IMR-90 (cell line): ENCODE data around the gene SLC9B2. TPM values are rescaled to one million over a fixed set of nuclear protein-coding genes. Genes with fewer than 3 reads are reported as not detected.

Experiments used
- ATAC-seq: fragments of 200-7000 bp; cut with Tn5 transposase; 2 replicates; pipeline ENCODE4 v1.9.1; 2020; ENCODE audit warnings: low read depth, mild to moderate bottlenecking, moderate library complexity
- BruUV-seq: library from RNA; stranded (reverse); fragments of 400-500 nt; replicated peaks from 2 replicates; lab custom pipeline; 2021; lab: Mats Ljungman, UMichigan
- CTCF ChIA-PET: fragments of 300-600 bp; formaldehyde crosslinking; extraction: SDS; loops from one replicate; lab custom pipeline; 2021; ENCODE audit warnings: antibody characterized with exemption; lab: Yijun Ruan, JAX
- POLR2A ChIA-PET: fragments of 300-600 bp; sonication (Branson Sonifier 250); formaldehyde crosslinking; loops from one replicate; lab custom pipeline; 2022; ENCODE audit warnings: antibody characterized with exemption; ENCODE audit not compliant: unreplicated experiment; lab: Charles Lee
- DNase-seq: peaks from one replicate; pipeline ENCODE4 v3.0.0; 2013
- H2AFZ ChIP-seq: replicated peaks from 2 replicates; pipeline ENCODE3; 2013; ENCODE audit warnings: low read length, mild to moderate bottlenecking; ENCODE audit not compliant: poor library complexity
- H2AK5ac ChIP-seq: 2 replicates; pipeline ENCODE4 v1.6.1; 2013; ENCODE audit warnings: low read depth, low read length, inconsistent platforms
- H2AK9ac ChIP-seq: replicated peaks from 2 replicates; pipeline ENCODE3; 2013; ENCODE audit warnings: mild to moderate bottlenecking, low read depth, low read length, moderate library complexity; ENCODE audit not compliant: poor library complexity
- H2BK120ac ChIP-seq: 2 replicates; pipeline ENCODE4 v1.6.1; 2013; ENCODE audit warnings: low read depth, low read length, inconsistent platforms
- H2BK15ac ChIP-seq: 3 replicates; pipeline ENCODE4 v1.6.1; 2013; ENCODE audit warnings: low read depth, low read length, inconsistent platforms
- H2BK20ac ChIP-seq: 2 replicates; pipeline ENCODE4 v1.6.1; 2013; ENCODE audit warnings: low read depth, mild to moderate bottlenecking, inconsistent platforms, low read length, moderate library complexity
- H2BK5ac ChIP-seq: 2 replicates; pipeline ENCODE4 v1.6.1; 2013; ENCODE audit warnings: mild to moderate bottlenecking, low read depth, low read length, inconsistent platforms; ENCODE audit not compliant: poor library complexity, severe bottlenecking
- H3K14ac ChIP-seq: replicated peaks from 2 replicates; pipeline ENCODE4 v1.6.1; 2013; ENCODE audit warnings: low read depth, low read length, inconsistent platforms
- H3K18ac ChIP-seq: 2 replicates; pipeline ENCODE4 v1.6.1; 2013; ENCODE audit warnings: low read depth, low read length, control low read depth
- H3K23ac ChIP-seq: 2 replicates; pipeline ENCODE4 v1.6.1; 2013; ENCODE audit warnings: low read depth, low read length, inconsistent platforms
- H3K27ac ChIP-seq: 2 replicates; pipeline ENCODE4 v1.5.1; 2013; ENCODE audit warnings: mild to moderate bottlenecking, control low read depth, low read length; ENCODE audit not compliant: insufficient read depth
- H3K27me3 ChIP-seq: 2 replicates; pipeline ENCODE4 v1.6.1; 2013; ENCODE audit warnings: low read length; ENCODE audit not compliant: control insufficient read depth, insufficient read depth
- H3K36me3 ChIP-seq: 2 replicates; pipeline ENCODE4 v1.6.1; 2013; ENCODE audit warnings: low read length, mixed read lengths; ENCODE audit not compliant: control insufficient read depth, insufficient read depth
- H3K4ac ChIP-seq: 2 replicates; pipeline ENCODE4 v1.6.1; 2013; ENCODE audit warnings: low read depth, low read length, inconsistent platforms
- H3K4me1 ChIP-seq: 2 replicates; pipeline ENCODE4 v1.6.1; 2013; ENCODE audit warnings: low read length, mixed read lengths; ENCODE audit not compliant: control insufficient read depth, insufficient read depth
- H3K4me2 ChIP-seq: 2 replicates; pipeline ENCODE4 v1.6.1; 2013; ENCODE audit warnings: low read depth, mild to moderate bottlenecking, control low read depth, low read length, moderate library complexity
- H3K4me3 ChIP-seq: 2 replicates; pipeline ENCODE4 v1.5.1; 2013; ENCODE audit warnings: low read depth, mild to moderate bottlenecking, control low read depth, low read length, moderate library complexity; ENCODE audit not compliant: insufficient read depth
- H3K56ac ChIP-seq: 2 replicates; pipeline ENCODE4 v1.6.1; 2013; ENCODE audit warnings: low read length, inconsistent platforms; ENCODE audit not compliant: insufficient read depth; ENCODE audit errors: extremely low read depth
- H3K79me1 ChIP-seq, 2 experiments: 2 replicates each; pipeline ENCODE4 v1.6.1; 2013; ENCODE audit warnings: low read length in 2 of 2, inconsistent platforms in 1 of 2, low read depth in 1 of 2
- H3K9ac ChIP-seq: 2 replicates; pipeline ENCODE4 v1.6.1; 2013; ENCODE audit warnings: low read depth, low read length, control low read depth
- H3K9me1 ChIP-seq: 2 replicates; pipeline ENCODE4 v1.6.1; 2013; ENCODE audit warnings: low read length, inconsistent platforms; ENCODE audit not compliant: insufficient read depth
- H3K9me3 ChIP-seq: 2 replicates; pipeline ENCODE4 v1.6.1; 2013; ENCODE audit warnings: low read length; ENCODE audit not compliant: control insufficient read depth, insufficient read depth
- H4K20me1 ChIP-seq: 2 replicates; pipeline ENCODE4 v1.6.1; 2013; ENCODE audit warnings: low read length, inconsistent platforms; ENCODE audit not compliant: insufficient read depth
- H4K5ac ChIP-seq: 2 replicates; pipeline ENCODE4 v1.6.1; 2013; ENCODE audit warnings: mild to moderate bottlenecking, low read depth, low read length, control low read depth
- H4K8ac ChIP-seq, 2 experiments: 2 replicates each; pipeline ENCODE4 v1.6.1; 2013; ENCODE audit warnings: low read depth in 2 of 2, low read length in 2 of 2, control low read depth in 1 of 2, inconsistent platforms in 1 of 2
- H4K91ac ChIP-seq: 2 replicates; pipeline ENCODE4 v1.6.1; 2013; ENCODE audit warnings: low read depth, low read length, inconsistent platforms; ENCODE audit not compliant: insufficient read depth
- MAZ ChIP-seq: IDR thresholded peaks from 2 replicates; pipeline ENCODE4 v1.6.1; 2012; ENCODE audit warnings: low read depth, mild to moderate bottlenecking, low read length, improper control_type of control experiment, moderate library complexity, borderline replicate concordance
- NFE2L2 ChIP-seq: fragments of 150-350 bp; IDR thresholded peaks from 2 replicates; pipeline ENCODE4 v1.6.1; 2016; ENCODE audit warnings: low read depth, mild to moderate bottlenecking, low read length
- RAD21 ChIP-seq: IDR thresholded peaks from 2 replicates; pipeline ENCODE4 v1.6.1; 2012; ENCODE audit warnings: low read length, improper control_type of control experiment
- RCOR1 ChIP-seq: IDR thresholded peaks from 2 replicates; pipeline ENCODE4 v1.6.1; 2012; ENCODE audit warnings: mild to moderate bottlenecking, low read length, improper control_type of control experiment; ENCODE audit not compliant: insufficient replicate concordance
- WGBS, 2 experiments: methylation state at CpG; one replicate each; pipeline versions ENCODE4 v1.1.5 to v1.1.7; 2013; ENCODE audit warnings: missing lambda C conversion rate in 2 of 2; ENCODE audit not compliant: insufficient read length in 1 of 2; ENCODE audit errors: extremely low coverage in 2 of 2; 5-methylcytosine and 5-hydroxymethylcytosine counted together
- dilution Hi-C: fragments of 300-500 bp; cut with HindIII; formaldehyde crosslinking; loops from one replicate; pipeline ENCODE4 v1.14.3; 2018; ENCODE audit warnings: low sequenced_read_pairs; ENCODE audit not compliant: unreplicated experiment
- in situ Hi-C: fragments of 300-500 bp; cut with MboI; formaldehyde crosslinking; loops from 3 replicates; pipeline ENCODE4 v1.14.3; 2019; ENCODE audit warnings: low sequenced_read_pairs, inconsistent platforms, mixed read lengths
- intact Hi-C: fragments of 100-400 bp; cut with micrococcal nuclease; formaldehyde crosslinking; loops from 2 replicates; pipeline ENCODE4 v1.10.0; 2022
- polyA plus RNA-seq, 3 experiments: library from polyadenylated mRNA; depleted of rRNA; stranded (reverse); fragments of >200 nt; gene quantifications; 2 replicates each; pipeline ENCODE4 v1.2.3, GENCODE V29; 2012; ENCODE audit warnings: low replicate concordance in 1 of 3
- total RNA-seq: library from RNA; depleted of rRNA; stranded (reverse); fragments of >200 nt; gene quantifications from 2 replicates; pipeline ENCODE4 v1.2.3, GENCODE V29; 2012
- TF ChIP-seq, protein P1 (sequence below): fragments of 150-350 bp; IDR thresholded peaks from 2 replicates; pipeline ENCODE4 v1.6.1; 2016; ENCODE audit warnings: low read depth, mild to moderate bottlenecking, low read length, moderate library complexity, borderline replicate concordance

SLC9B2 gene
- total and polyA plus RNA-seq, 2 of the 4 experiments (the other 2 are of a cell fraction) = 5.7 to 9.0 TPM

DNA sequence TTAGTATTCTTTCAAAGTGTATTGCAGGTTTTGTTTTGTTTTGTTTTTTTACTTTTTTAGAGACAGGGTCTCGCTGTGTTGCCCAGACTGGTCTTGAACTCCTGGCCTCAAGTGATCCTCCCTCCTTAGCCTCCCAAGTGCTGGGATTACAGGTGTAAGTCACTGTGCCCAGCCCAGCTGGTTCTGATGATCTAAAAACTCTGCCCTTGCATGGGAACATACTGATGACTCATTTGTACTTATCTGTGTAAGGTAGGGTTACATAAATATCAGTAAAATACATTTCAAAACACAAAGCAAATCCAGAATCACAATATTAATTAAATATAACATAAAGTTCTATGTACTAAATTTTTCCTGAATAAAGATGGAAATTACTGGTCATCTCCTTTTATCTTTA, 49.7 kb downstream of the SLC9B2 start:
- Histone ChIP-seq H3K23ac (no peak overlapping the region), H3K9ac (no peak overlapping the region), H3K4me2 (no peak overlapping the region), H4K5ac (no peak overlapping the region), H4K91ac (no peak overlapping the region), H3K79me1 (no peaks in the 10 kb centered on the region), H2AFZ (no peak overlapping the region), H3K9me1 (no peaks in the 10 kb centered on the region), H3K27ac (no peak overlapping the region), H3K4me1 (no peaks in the 10 kb centered on the region), H3K56ac (no peak overlapping the region), H3K14ac (no peak overlapping the region), H2AK5ac (no peak overlapping the region), H2BK15ac (no peak overlapping the region), H4K8ac (no peak overlapping the region), H4K20me1 (no peaks in the 10 kb centered on the region), H2BK20ac (no peak overlapping the region), H2AK9ac (no peak overlapping the region), H3K4me3 (no peak overlapping the region), H3K9me3 (no peaks in the 10 kb centered on the region), H3K18ac (no peak overlapping the region), H2BK5ac (no peak overlapping the region), H2BK120ac (no peak overlapping the region), H3K36me3 (no peaks in the 10 kb centered on the region; the same call in 1 of the 2 replicates), H3K27me3 (no peaks in the 10 kb centered on the region), H3K4ac (no peak overlapping the region)
- in situ Hi-C loops (no loop called here), dilution Hi-C loops (no loop called here), intact Hi-C loops (no loop called here)
- ATAC-seq = no peak
- peak; percentile 13 for DNase-seq
- WGBS, 2 experiments = no CpG with 5 or more reads among the region's 1 CpG
- BruUV-seq = no TSS peak
- POLR2A ChIA-PET = no interaction called here
- CTCF ChIA-PET = no interaction called here
- TF ChIP-seq RCOR1 (no peak), MAZ (no peak), RAD21 (no peak), NFE2L2 (no peak)
- TF ChIP-seq, protein P1, sequence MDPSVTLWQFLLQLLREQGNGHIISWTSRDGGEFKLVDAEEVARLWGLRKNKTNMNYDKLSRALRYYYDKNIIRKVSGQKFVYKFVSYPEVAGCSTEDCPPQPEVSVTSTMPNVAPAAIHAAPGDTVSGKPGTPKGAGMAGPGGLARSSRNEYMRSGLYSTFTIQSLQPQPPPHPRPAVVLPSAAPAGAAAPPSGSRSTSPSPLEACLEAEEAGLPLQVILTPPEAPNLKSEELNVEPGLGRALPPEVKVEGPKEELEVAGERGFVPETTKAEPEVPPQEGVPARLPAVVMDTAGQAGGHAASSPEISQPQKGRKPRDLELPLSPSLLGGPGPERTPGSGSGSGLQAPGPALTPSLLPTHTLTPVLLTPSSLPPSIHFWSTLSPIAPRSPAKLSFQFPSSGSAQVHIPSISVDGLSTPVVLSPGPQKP = no peak
